ENCODE measurements around the gene TMEM51. TPM values are rescaled to one million over a fixed set of nuclear protein-coding genes. Genes with fewer than 3 reads are reported as not detected.
A peak's percentile ranks its signal among the peaks of the same experiment; 100 is the strongest.

TMEM51 gene
- total RNA-seq, 1 experiment from 2014 or later: 47.6 TPM

GRCh38 chr1:15206418-15207030 is 53.0 kb downstream of the TMEM51 start:
- BruUV-seq (replicated peaks): no TSS peak
- intact Hi-C loops (cut with micrococcal nuclease; ENCODE audit: unreplicated experiment): no loop called here
- DNase-seq: no peak
- Mint-ChIP-seq H3K27me3 (ENCODE audit: unreplicated experiment) (no peaks in the 10 kb centered on the region), H3K9me3 (ENCODE audit: low read depth, unreplicated experiment) (no peaks in the 10 kb centered on the region), H3K4me1 (ENCODE audit: low read depth, unreplicated experiment) (peaks cover 75% of the 10 kb centered on the region), H3K27ac (ENCODE audit: unreplicated experiment) (peak overlapping the region; percentile 98), H3K4me3 (ENCODE audit: low read depth, unreplicated experiment) (peak overlapping the region; percentile 51), H3K36me3 (ENCODE audit: insufficient read depth, unreplicated experiment) (peaks cover 50% of the 10 kb centered on the region)
- CTCF ChIA-PET: no interaction called here
- no peak for TF ChIP-seq CTCF (IDR thresholded peaks at IDR 0.05; ENCODE audit: unreplicated experiment)

- H3K27ac Mint-ChIP-seq (ENCODE audit: unreplicated experiment): peak overlapping the region; percentile 98
- H3K36me3 Mint-ChIP-seq (ENCODE audit: insufficient read depth, unreplicated experiment): peaks cover 49% of the 10 kb centered on the region
- CTCF ChIA-PET: interaction anchor here (1.4 kb wide), 1 partner anchor 65 kb away, joined by 3 read pairs; no protein-coding TSS in a partner anchor
- TF ChIP-seq CTCF (IDR thresholded peaks at IDR 0.05; ENCODE audit: unreplicated experiment): no peak
- H3K4me3 Mint-ChIP-seq (ENCODE audit: low read depth, unreplicated experiment): peak overlapping the region; percentile 51
- intact Hi-C loops (cut with micrococcal nuclease; ENCODE audit: unreplicated experiment): no loop called here
- DNase-seq: no peak
- TSS peak; percentile 89 for BruUV-seq (replicated peaks)
- no peaks in the 10 kb centered on the region for H3K9me3 Mint-ChIP-seq (ENCODE audit: low read depth, unreplicated experiment)
- H3K27me3 Mint-ChIP-seq (ENCODE audit: unreplicated experiment): no peaks in the 10 kb centered on the region
- peaks cover 80% of the 10 kb centered on the region for H3K4me1 Mint-ChIP-seq (ENCODE audit: low read depth, unreplicated experiment)
Measured at GRCh38 chr1:15207031-15207828, 53.7 kb downstream of the TMEM51 start.

GRCh38 chr1:15207829-15208429 is 54.4 kb downstream of the TMEM51 start:
- peaks cover 50% of the 10 kb centered on the region for H3K36me3 Mint-ChIP-seq (ENCODE audit: insufficient read depth, unreplicated experiment)
- BruUV-seq (replicated peaks): no TSS peak
- CTCF ChIA-PET: interaction anchor here (1.4 kb wide), 1 partner anchor 65 kb away, joined by 3 read pairs; no protein-coding TSS in a partner anchor
- intact Hi-C loops (cut with micrococcal nuclease; ENCODE audit: unreplicated experiment): no loop called here
- TF ChIP-seq CTCF (IDR thresholded peaks at IDR 0.05; ENCODE audit: unreplicated experiment): no peak
- peak overlapping the region; percentile 51 for H3K4me3 Mint-ChIP-seq (ENCODE audit: low read depth, unreplicated experiment)
- no peaks in the 10 kb centered on the region for H3K27me3 Mint-ChIP-seq (ENCODE audit: unreplicated experiment)
- no peaks in the 10 kb centered on the region for H3K9me3 Mint-ChIP-seq (ENCODE audit: low read depth, unreplicated experiment)
- peak; percentile 58 for DNase-seq
- peak overlapping the region; percentile 98 for H3K27ac Mint-ChIP-seq (ENCODE audit: unreplicated experiment)
- peaks cover 80% of the 10 kb centered on the region for H3K4me1 Mint-ChIP-seq (ENCODE audit: low read depth, unreplicated experiment)

GRCh38 chr1:15210651-15211375 is 57.3 kb downstream of the TMEM51 start:
- H3K27me3 Mint-ChIP-seq (ENCODE audit: unreplicated experiment): no peaks in the 10 kb centered on the region
- DNase-seq: no peak
- H3K4me3 Mint-ChIP-seq (ENCODE audit: low read depth, unreplicated experiment): no peak overlapping the region
- peaks cover 51% of the 10 kb centered on the region for H3K36me3 Mint-ChIP-seq (ENCODE audit: insufficient read depth, unreplicated experiment)
- H3K9me3 Mint-ChIP-seq (ENCODE audit: low read depth, unreplicated experiment): no peaks in the 10 kb centered on the region
- CTCF ChIA-PET: no interaction called here
- BruUV-seq (replicated peaks): no TSS peak
- no peak overlapping the region for H3K27ac Mint-ChIP-seq (ENCODE audit: unreplicated experiment)
- peaks cover 58% of the 10 kb centered on the region for H3K4me1 Mint-ChIP-seq (ENCODE audit: low read depth, unreplicated experiment)
- intact Hi-C loops (cut with micrococcal nuclease; ENCODE audit: unreplicated experiment): no loop called here
- no peak for TF ChIP-seq CTCF (IDR thresholded peaks at IDR 0.05; ENCODE audit: unreplicated experiment)

All from Calu3 (cell line).